ENCODE measurements around the gene SSBP3.

The SSBP3 gene

DNA sequence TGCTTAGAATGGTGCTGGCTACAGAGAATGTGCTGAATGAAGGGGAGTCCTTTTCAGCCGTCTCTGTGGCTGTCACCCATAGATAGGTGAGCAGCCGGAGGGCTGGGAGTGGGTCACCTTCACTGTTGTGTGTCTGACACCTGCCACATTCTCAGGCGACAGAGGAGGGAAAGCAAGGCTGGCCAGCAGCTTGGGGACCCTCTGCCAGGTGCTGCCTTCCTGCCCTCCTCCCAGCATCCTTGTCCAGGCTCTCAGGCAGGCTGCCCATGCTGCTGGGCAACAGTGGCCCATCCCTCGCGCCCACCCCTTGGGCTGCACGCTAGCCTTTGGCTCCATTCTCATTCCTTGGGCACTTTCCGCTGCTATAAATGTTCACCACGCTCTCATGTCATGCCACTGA, 228.5 kb downstream of the SSBP3 start:
- H3K9ac ChIP-seq (ENCODE audit: insufficient read length, low read depth): no peak overlapping the region

DNA sequence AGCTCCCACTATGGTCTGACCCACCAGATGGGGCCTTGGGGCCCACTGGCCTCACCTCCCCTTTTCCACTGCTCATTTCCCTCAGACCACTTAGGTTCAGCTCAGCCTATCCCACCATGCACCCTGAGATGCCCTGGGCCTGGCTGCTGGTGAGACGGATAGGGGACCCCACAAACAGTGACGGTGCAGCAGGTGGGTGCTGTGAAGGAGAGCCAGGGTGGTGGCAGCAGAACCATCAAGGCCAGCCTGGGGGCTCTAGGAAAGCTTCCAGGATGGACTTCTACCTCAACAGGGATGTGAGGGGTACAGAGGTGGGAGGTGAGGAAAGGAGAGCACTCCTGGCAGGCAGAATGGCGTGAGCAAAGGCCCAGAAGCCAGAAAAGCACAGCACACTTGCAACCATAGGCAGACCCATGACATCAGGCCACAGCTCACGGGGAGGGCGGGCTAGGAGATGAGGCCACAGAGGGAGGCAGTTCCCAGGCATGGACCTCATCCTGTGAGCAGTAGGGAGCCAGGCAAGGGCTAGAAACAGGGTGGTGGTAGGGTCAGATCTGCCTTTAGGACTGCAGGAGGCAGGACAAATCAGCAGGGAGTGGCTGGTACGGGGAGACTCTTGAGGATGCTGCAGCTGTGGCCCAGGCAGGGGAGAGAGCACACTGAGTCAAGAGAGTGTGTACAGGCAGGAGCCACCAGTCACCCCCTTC, 229.4 kb downstream of the SSBP3 start:
- no peak overlapping the region for H3K9ac ChIP-seq (ENCODE audit: insufficient read length, low read depth)
- DNase-seq (ENCODE audit: low read depth, low spot score): no peak
- H3K9me3 ChIP-seq (ENCODE audit: insufficient read depth, low read length): no peaks in the 10 kb centered on the region
- H3K4me3 ChIP-seq (ENCODE audit: insufficient read length, low read depth): no peak overlapping the region
- H3K27me3 ChIP-seq (ENCODE audit: insufficient read depth, insufficient read length): no peaks in the 10 kb centered on the region
- peaks cover under 1% of the 10 kb centered on the region for H3K4me1 ChIP-seq (ENCODE audit: insufficient read depth, insufficient read length)
- TF ChIP-seq YY1 (IDR thresholded peaks at IDR 0.05; ENCODE audit: insufficient read depth, insufficient read length): no peak
- no peak for TF ChIP-seq SUZ12 (IDR thresholded peaks at IDR 0.05; ENCODE audit: extremely low read depth, insufficient read depth, insufficient read length)
- no peak for TF ChIP-seq ZNF274 (IDR thresholded peaks at IDR 0.05; ENCODE audit: low read depth, low read length)
- peaks cover 39% of the 10 kb centered on the region for H3K36me3 ChIP-seq (ENCODE audit: insufficient read depth, insufficient read length, low read length)

More for the DNA sequence above, 228.5 kb downstream of the SSBP3 start:
- Histone ChIP-seq H3K4me1 (ENCODE audit: insufficient read depth, insufficient read length) (peaks cover 2% of the 10 kb centered on the region), H3K27me3 (ENCODE audit: insufficient read depth, insufficient read length) (no peaks in the 10 kb centered on the region), H3K4me3 (ENCODE audit: insufficient read length, low read depth) (no peak overlapping the region), H3K36me3 (ENCODE audit: insufficient read depth, insufficient read length, low read length) (peaks cover 39% of the 10 kb centered on the region), H3K9me3 (ENCODE audit: insufficient read depth, low read length) (no peaks in the 10 kb centered on the region)
- no peak for DNase-seq (ENCODE audit: low read depth, low spot score)
- no peak for TF ChIP-seq YY1 (IDR thresholded peaks at IDR 0.05; ENCODE audit: insufficient read depth, insufficient read length)
- no peak for TF ChIP-seq SUZ12 (IDR thresholded peaks at IDR 0.05; ENCODE audit: extremely low read depth, insufficient read depth, insufficient read length)
- TF ChIP-seq ZNF274 (IDR thresholded peaks at IDR 0.05; ENCODE audit: low read depth, low read length): no peak
